Upper lobe of left lung (tissue), 6 donors: ENCODE data around the gene KRT85. TPM values are rescaled to one million over a fixed set of nuclear protein-coding genes. Genes with fewer than 3 reads are reported as not detected.

Experiments used
- ATAC-seq, 2 donors: fragments of 200-7000 bp; cut with Tn5 transposase; one replicate each; pipeline ENCODE4 v1.9.1; 2022; ENCODE audit warnings: mild to moderate bottlenecking in 2 of 2, moderate library complexity in 2 of 2; ENCODE audit not compliant: low FRiP score in 2 of 2
- DNase-seq, 2 donors: peaks; one replicate each; pipeline ENCODE4 v3.0.0-alpha.2; 2019 to 2020
- H3K27ac ChIP-seq, 4 donors: fragments of 200-600 bp; sonication (generic); one replicate each; pipeline ENCODE4 v1.5.1; 2016 to 2019
- H3K27me3 ChIP-seq, 4 donors: fragments of 200-600 bp; sonication (generic); one replicate each; pipeline ENCODE4 v1.5.1; 2017 to 2019
- H3K36me3 ChIP-seq, 4 donors: fragments of 200-600 bp; sonication (generic); one replicate each; pipeline ENCODE4 v1.5.1; 2016 to 2019
- H3K4me1 ChIP-seq, 4 donors: fragments of 200-600 bp; sonication (generic); one replicate each; pipeline ENCODE4 v1.5.1; 2018 to 2019
- H3K4me3 ChIP-seq, 4 donors: fragments of 200-600 bp; sonication (generic); one replicate each; pipeline ENCODE4 v1.5.1; 2017 to 2019; ENCODE audit warnings: mild to moderate bottlenecking in 2 of 4, moderate library complexity in 1 of 4
- H3K9me3 ChIP-seq, 4 donors: fragments of 200-600 bp; sonication (generic); one replicate each; pipeline ENCODE4 v1.5.1; 2018 to 2019
- EP300 ChIP-seq, 4 donors: sonication (generic); formaldehyde crosslinking; IDR thresholded peaks; one replicate each; pipeline ENCODE4 v1.5.1; 2017; ENCODE audit warnings: antibody characterized with exemption in 4 of 4, control low read depth in 2 of 4
- POLR2A ChIP-seq, 4 donors: fragments of 450-650 bp; IDR thresholded peaks; one replicate each; pipeline ENCODE4 v1.5.1; 2016 to 2017; ENCODE audit warnings: antibody characterized with exemption in 4 of 4, mild to moderate bottlenecking in 2 of 4
- POLR2AphosphoS5 ChIP-seq, 2 donors: sonication (generic); formaldehyde crosslinking; IDR thresholded peaks; one replicate each; pipeline ENCODE4 v1.5.1; 2017; ENCODE audit warnings: antibody characterized with exemption in 2 of 2
- WGBS, 2 donors: methylation state at CpG; one replicate each; pipeline ENCODE4 v1.1.5; 2017 to 2018; 5-methylcytosine and 5-hydroxymethylcytosine counted together
- total RNA-seq, 6 donors: library from RNA; depleted of rRNA in 4 of 6; stranded (reverse); fragments of >200 nt in 4 of 6; gene quantifications; one replicate each; pipeline versions ENCODE4 v1.1.0 to v1.2.1, GENCODE V29; 2016 to 2021
- TF ChIP-seq, protein P1 (sequence below), 6 experiments: fragments of 450-650 bp in 4 of 6; fragments of 200-600 bp in 2 of 6; sonication (generic) in 2 of 6; IDR thresholded peaks; one replicate each; pipeline ENCODE4 v1.5.1; 2016 to 2019; ENCODE audit warnings: antibody characterized with exemption in 6 of 6
- donor health status: DM: no; HTN: no; CAD: no; lungs with moderate emphysema.
- donor health status: DM: no; HTN: yes; CAD: no; lungs with severe emphysema.

The KRT85 gene
- total RNA-seq, 6 donors from 2014 or later: not detected

DNA sequence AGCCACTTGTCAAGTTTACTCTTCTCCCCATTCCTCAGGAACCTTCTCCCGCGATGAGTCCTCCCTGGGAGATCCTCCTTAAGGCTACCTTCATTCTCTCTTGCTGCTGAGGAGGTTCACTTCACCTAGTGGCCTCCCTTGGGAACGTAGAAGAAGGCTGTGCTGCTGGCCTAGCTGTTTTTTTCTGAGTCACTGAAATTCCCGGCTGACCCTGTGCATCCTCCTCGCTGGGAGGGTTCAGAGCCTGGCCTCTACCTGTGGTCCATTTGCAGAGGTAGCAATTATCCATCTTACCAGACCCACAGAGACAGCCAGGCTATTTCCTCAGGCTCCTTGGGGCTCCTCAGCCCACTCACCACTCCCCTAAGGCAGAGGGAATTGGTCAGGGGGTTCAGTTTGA, 34.2 kb upstream of the KRT85 start:
- Histone ChIP-seq H3K4me1 (no peaks in the 10 kb centered on the region), H3K27ac (no peak overlapping the region), H3K9me3 (no peaks in the 10 kb centered on the region), H3K4me3 (no peak overlapping the region), H3K36me3 (no peaks in the 10 kb centered on the region), H3K27me3 (no peaks in the 10 kb centered on the region)
- TF ChIP-seq POLR2A (IDR thresholded peaks at IDR 0.05) (no peak), EP300 (IDR thresholded peaks at IDR 0.05) (no peak), POLR2AphosphoS5 (IDR thresholded peaks at IDR 0.05) (no peak)
- TF ChIP-seq, protein P1, sequence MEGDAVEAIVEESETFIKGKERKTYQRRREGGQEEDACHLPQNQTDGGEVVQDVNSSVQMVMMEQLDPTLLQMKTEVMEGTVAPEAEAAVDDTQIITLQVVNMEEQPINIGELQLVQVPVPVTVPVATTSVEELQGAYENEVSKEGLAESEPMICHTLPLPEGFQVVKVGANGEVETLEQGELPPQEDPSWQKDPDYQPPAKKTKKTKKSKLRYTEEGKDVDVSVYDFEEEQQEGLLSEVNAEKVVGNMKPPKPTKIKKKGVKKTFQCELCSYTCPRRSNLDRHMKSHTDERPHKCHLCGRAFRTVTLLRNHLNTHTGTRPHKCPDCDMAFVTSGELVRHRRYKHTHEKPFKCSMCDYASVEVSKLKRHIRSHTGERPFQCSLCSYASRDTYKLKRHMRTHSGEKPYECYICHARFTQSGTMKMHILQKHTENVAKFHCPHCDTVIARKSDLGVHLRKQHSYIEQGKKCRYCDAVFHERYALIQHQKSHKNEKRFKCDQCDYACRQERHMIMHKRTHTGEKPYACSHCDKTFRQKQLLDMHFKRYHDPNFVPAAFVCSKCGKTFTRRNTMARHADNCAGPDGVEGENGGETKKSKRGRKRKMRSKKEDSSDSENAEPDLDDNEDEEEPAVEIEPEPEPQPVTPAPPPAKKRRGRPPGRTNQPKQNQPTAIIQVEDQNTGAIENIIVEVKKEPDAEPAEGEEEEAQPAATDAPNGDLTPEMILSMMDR (IDR thresholded peaks at IDR 0.05): no peak
- WGBS, 2 donors: 59 to 79% methylated on average over 5 of the region's 5 CpGs
- DNase-seq (no peak), ATAC-seq (no peak)

DNA sequence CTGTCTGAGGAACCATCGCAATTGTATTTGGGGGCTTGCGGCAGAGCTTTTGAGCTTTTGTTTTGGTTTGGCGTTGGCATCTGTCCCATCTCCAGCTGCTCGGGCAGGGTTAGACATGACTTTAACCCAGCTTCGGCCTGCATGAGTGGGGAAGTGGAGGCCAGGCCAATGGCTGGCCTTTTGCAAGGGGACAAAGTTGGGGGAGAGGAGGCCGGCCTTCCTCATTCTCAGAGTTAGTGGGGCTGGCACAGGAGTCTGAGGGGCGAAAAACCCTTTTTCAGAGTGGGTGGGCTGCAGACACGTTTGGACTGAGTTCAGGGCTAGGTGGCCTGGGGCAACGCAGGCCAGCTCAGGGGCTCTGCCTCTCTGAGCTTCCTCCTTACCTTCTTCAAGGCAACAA, 33.6 kb upstream of the KRT85 start:
- WGBS, 2 donors: 83 to 89% methylated on average over 9 of the region's 9 CpGs
- Histone ChIP-seq H3K9me3 (no peaks in the 10 kb centered on the region), H3K4me3 (no peak overlapping the region), H3K27me3 (no peaks in the 10 kb centered on the region), H3K27ac (no peak overlapping the region), H3K4me1 (no peaks in the 10 kb centered on the region), H3K36me3 (no peaks in the 10 kb centered on the region)
- ATAC-seq: no peak
- TF ChIP-seq POLR2AphosphoS5 (IDR thresholded peaks at IDR 0.05) (no peak), EP300 (IDR thresholded peaks at IDR 0.05) (no peak), POLR2A (IDR thresholded peaks at IDR 0.05) (no peak)
- TF ChIP-seq, protein P1 (IDR thresholded peaks at IDR 0.05): no peak
- DNase-seq: no peak

DNA sequence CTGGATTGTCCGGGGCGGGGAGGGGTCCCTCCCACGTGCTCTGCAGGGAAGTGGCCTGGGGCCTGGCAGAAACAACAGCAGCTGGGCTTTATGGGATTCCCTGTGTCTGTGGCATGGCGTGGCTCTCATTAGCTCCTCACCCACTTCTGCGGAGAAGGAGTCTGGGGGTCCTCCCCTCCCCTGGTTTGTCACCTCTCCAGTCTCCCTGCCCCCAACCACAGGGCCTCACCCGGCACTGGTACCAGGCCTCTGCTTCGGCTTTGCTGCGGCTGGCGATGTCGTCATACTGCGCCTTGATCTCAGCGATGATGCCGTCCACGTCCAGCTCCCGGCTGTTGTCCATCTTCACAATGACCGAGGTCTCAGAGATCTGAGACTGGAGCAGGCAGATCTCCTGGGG, 32.5 kb upstream of the KRT85 start:
- H3K4me3 ChIP-seq: no peak overlapping the region
- no peak for ATAC-seq
- no peak for TF ChIP-seq POLR2A (IDR thresholded peaks at IDR 0.05)
- no peaks in the 10 kb centered on the region for H3K27me3 ChIP-seq
- 92 to 93% methylated on average over 11 to 16 of the region's 16 CpGs for WGBS, 2 donors
- H3K9me3 ChIP-seq: no peaks in the 10 kb centered on the region
- no peaks in the 10 kb centered on the region for H3K36me3 ChIP-seq
- DNase-seq: peak in 1 of 2 donors; percentile 38
- no peak overlapping the region for H3K27ac ChIP-seq
- H3K4me1 ChIP-seq: no peaks in the 10 kb centered on the region

DNA sequence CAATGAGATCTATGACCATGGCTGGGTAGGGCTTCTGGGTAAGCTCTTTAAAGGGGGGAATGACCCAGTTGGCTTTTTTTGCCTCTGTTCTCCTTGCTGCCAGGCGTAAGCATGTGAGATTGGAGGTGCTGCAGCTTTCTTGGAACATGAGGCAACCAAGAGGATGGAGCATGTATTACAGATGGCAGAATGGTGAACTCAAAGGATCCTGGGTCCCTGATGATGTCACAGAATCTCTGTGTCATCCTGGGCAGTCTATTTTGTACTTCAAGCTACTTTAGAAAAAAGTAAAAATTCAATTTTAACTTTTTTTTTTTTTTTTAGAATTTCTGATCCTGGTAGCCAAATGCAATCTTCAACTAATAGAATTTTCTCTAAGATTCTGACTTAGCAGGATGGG, 30.9 kb upstream of the KRT85 start:
- Histone ChIP-seq H3K36me3 (no peaks in the 10 kb centered on the region), H3K4me1 (no peaks in the 10 kb centered on the region), H3K9me3 (no peaks in the 10 kb centered on the region), H3K27ac (no peak overlapping the region), H3K27me3 (no peaks in the 10 kb centered on the region), H3K4me3 (no peak overlapping the region)
- ATAC-seq: no peak
- TF ChIP-seq POLR2AphosphoS5 (IDR thresholded peaks at IDR 0.05) (no peak), POLR2A (IDR thresholded peaks at IDR 0.05) (no peak), EP300 (IDR thresholded peaks at IDR 0.05) (no peak)
- TF ChIP-seq, protein P1 (IDR thresholded peaks at IDR 0.05): no peak
- WGBS, 2 donors: 76 to 91% methylated on average over 1 of the region's 1 CpG
- no peak for DNase-seq

GRCh38 chr12:52396656-52397055, 29.4 kb upstream of the KRT85 start:
- Histone ChIP-seq H3K4me3 (no peak overlapping the region), H3K9me3 (no peaks in the 10 kb centered on the region), H3K27ac (no peak overlapping the region), H3K27me3 (no peaks in the 10 kb centered on the region), H3K36me3 (no peaks in the 10 kb centered on the region), H3K4me1 (no peaks in the 10 kb centered on the region)
- DNase-seq: no peak
- WGBS, 2 donors: 79 to 80% methylated on average over 8 of the region's 8 CpGs
- TF ChIP-seq POLR2A (IDR thresholded peaks at IDR 0.05): no peak
- TF ChIP-seq, protein P1 (IDR thresholded peaks at IDR 0.05): no peak
- no peak for TF ChIP-seq POLR2AphosphoS5 (IDR thresholded peaks at IDR 0.05)
- TF ChIP-seq EP300 (IDR thresholded peaks at IDR 0.05): no peak
- no peak for ATAC-seq
